K562 (cell line): ENCODE measurements around the gene CLEC18B. TPM values are rescaled to one million over a fixed set of nuclear protein-coding genes. Genes with fewer than 3 reads are reported as not detected.

Experiments used
- ATAC-seq: fragments of 200-7000 bp; cut with Tn5 transposase; 3 replicates; pipeline ENCODE4 v1.9.1; 2020; ENCODE audit warnings: moderate library complexity
- BruUV-seq: library from RNA; stranded (reverse); fragments of 400-500 nt; replicated peaks from 2 replicates; lab custom pipeline; 2021; lab: Mats Ljungman, UMichigan
- CTCF ChIA-PET: fragments of 300-600 bp; formaldehyde crosslinking; extraction: SDS; loops from one replicate; lab custom pipeline; 2021; ENCODE audit warnings: low intra/inter-chr PET ratio; lab: Yijun Ruan, JAX
- POLR2A ChIA-PET: fragments of 300-600, 350-650 bp; sonication (Branson Sonifier 250); formaldehyde crosslinking; extraction: SDS; loops from one replicate; lab custom pipeline; 2021; ENCODE audit warnings: antibody characterized with exemption, inconsistent platforms; lab: Yijun Ruan, JAX
- DNase-seq, 4 experiments: peaks; one replicate each; pipeline versions ENCODE4 v3.0.0 to v3.0.0-alpha.2; 2011 to 2018; ENCODE audit warnings: low spot score in 3 of 4, mixed read lengths in 3 of 4; ENCODE audit errors: extremely low read depth in 1 of 4
- FAIRE-seq: peaks from 2 replicates; lab custom pipeline; 2011; peaks lifted over from hg19 to GRCh38; lab: Jason Lieb, UNC
- H2AFZ ChIP-seq: 2 replicates; pipeline ENCODE4 v1.6.0; 2011; ENCODE audit warnings: low read depth, low read length, control low read depth, inconsistent platforms
- H3K27ac ChIP-seq: fragments of 200-600 bp; 3 replicates; pipeline ENCODE4 v1.8.0; 2011; ENCODE audit warnings: low read depth, mild to moderate bottlenecking, control low read depth, inconsistent platforms, low read length, moderate library complexity, mixed read lengths; ENCODE audit errors: extremely low read depth
- H3K27me3 ChIP-seq, 2 experiments: fragments of 300-600 bp in 1 of 2; 2 replicates in 1 of 2; 3 replicates in 1 of 2; pipeline versions ENCODE4 v1.6.0 to v1.8.0; 2011; ENCODE audit warnings: inconsistent platforms in 2 of 2, low read length in 2 of 2, mild to moderate bottlenecking in 1 of 2, mixed read lengths in 1 of 2, moderate library complexity in 1 of 2; ENCODE audit not compliant: control insufficient read depth in 2 of 2, insufficient read depth in 2 of 2
- H3K36me3 ChIP-seq: fragments of 300-600 bp; 3 replicates; pipeline ENCODE4 v1.8.0; 2011; ENCODE audit warnings: mild to moderate bottlenecking, low read length, inconsistent platforms; ENCODE audit not compliant: control insufficient read depth, insufficient read depth
- H3K4me1 ChIP-seq, 2 experiments: fragments of 200-600 bp in 1 of 2; replicated peaks in 1 of 2; 2 replicates in 1 of 2; 3 replicates in 1 of 2; pipeline versions ENCODE4 v1.5.1 to v1.8.0; 2011; ENCODE audit warnings: inconsistent platforms in 2 of 2, low read length in 2 of 2, mild to moderate bottlenecking in 1 of 2, mixed read lengths in 1 of 2, moderate library complexity in 1 of 2; ENCODE audit not compliant: control insufficient read depth in 2 of 2, insufficient read depth in 2 of 2
- H3K4me2 ChIP-seq: 2 replicates; pipeline ENCODE4 v1.6.1; 2011; ENCODE audit warnings: low read length, control low read depth, inconsistent platforms, mixed read lengths; ENCODE audit not compliant: insufficient read depth
- H3K4me3 ChIP-seq: fragments of 200-600 bp; sonication (generic), shearing (Covaris generic); 2 replicates; pipeline ENCODE4 v1.5.1; 2016; ENCODE audit warnings: control low read depth, inconsistent platforms
- H3K79me2 ChIP-seq: fragments of 200-600 bp; 3 replicates; pipeline ENCODE4 v1.8.0; 2011; ENCODE audit warnings: low read length, inconsistent platforms; ENCODE audit not compliant: control insufficient read depth, insufficient read depth
- H3K9ac ChIP-seq, 2 experiments: 2 replicates each; pipeline versions ENCODE4 v1.6.0 to v1.6.1; 2011; ENCODE audit warnings: low read depth in 2 of 2, low read length in 2 of 2, control low read depth in 1 of 2, inconsistent platforms in 1 of 2, mild to moderate bottlenecking in 1 of 2, mixed read lengths in 1 of 2; ENCODE audit not compliant: insufficient read depth in 1 of 2
- H3K9me1 ChIP-seq: one replicate; pipeline ENCODE4 v1.6.0; 2011; ENCODE audit warnings: inconsistent platforms, mild to moderate bottlenecking, low read length, moderate library complexity; ENCODE audit not compliant: control insufficient read depth, insufficient read depth
- H3K9me3 ChIP-seq: replicated peaks from 2 replicates; pipeline ENCODE4 v1.5.1; 2011; ENCODE audit warnings: low read depth, low read length, inconsistent platforms; ENCODE audit not compliant: control insufficient read depth, insufficient read depth
- H4K20me1 ChIP-seq: replicated peaks from 2 replicates; pipeline ENCODE4 v1.6.1; 2011; ENCODE audit warnings: low read length, inconsistent platforms, mixed read lengths; ENCODE audit not compliant: control insufficient read depth, insufficient read depth
- CBFA2T3 ChIP-seq: fragments of 450-650 bp; IDR thresholded peaks from 2 replicates; pipeline ENCODE4 v1.6.1; 2017
- CTCF ChIP-seq, 3 experiments: IDR thresholded peaks in 2 of 3; conservative IDR thresholded peaks in 1 of 3; 2 replicates each; pipeline ENCODE4 v1.5.1; 2011 to 2012; ENCODE audit warnings: low read length in 3 of 3, mild to moderate bottlenecking in 3 of 3, control low read depth in 2 of 3, improper control_type of control experiment in 1 of 3, inconsistent platforms in 1 of 3, low read depth in 1 of 3, mixed read lengths in 1 of 3, moderate library complexity in 1 of 3; ENCODE audit not compliant: insufficient read depth in 2 of 3
- ERF ChIP-seq: fragments of 450-650 bp; formaldehyde crosslinking; IDR thresholded peaks from 2 replicates; pipeline ENCODE4 v1.4.0; 2020; ENCODE audit warnings: mild to moderate bottlenecking, mixed read lengths
- SOX6 ChIP-seq: fragments of 450-650 bp; IDR thresholded peaks from 2 replicates; pipeline ENCODE4 v1.6.1; 2014; ENCODE audit warnings: mild to moderate bottlenecking
- SPI1 ChIP-seq: IDR thresholded peaks from 2 replicates; pipeline ENCODE4 v1.6.1; 2011; ENCODE audit warnings: low read depth, low read length, control low read depth, borderline replicate concordance
- STAG1 ChIP-seq: sonication (generic); formaldehyde crosslinking; IDR thresholded peaks from 2 replicates; pipeline ENCODE4 v1.5.0; 2020; ENCODE audit warnings: missing genetic modification reagents, borderline replicate concordance
- ZNF197 ChIP-seq: fragments of 200-800 bp; sonication (Bioruptor generic); IDR thresholded peaks from 2 replicates; pipeline ENCODE4 v1.6.1; 2016; ENCODE audit warnings: low read depth, missing genetic modification characterization, missing compliant biosample characterization
- WGBS: fragments of 100-300 bp; shearing (Covaris generic); methylation state at CpG from one replicate; pipeline ENCODE4 v1.1.6; 2016; ENCODE audit warnings: low coverage, mixed read lengths; ENCODE audit not compliant: insufficient coverage; ENCODE audit errors: missing lambda C conversion rate; 5-methylcytosine and 5-hydroxymethylcytosine counted together
- in situ Hi-C: fragments of 300-500 bp; cut with MboI; formaldehyde crosslinking; loops from 4 replicates; pipeline ENCODE4 v1.15.0; 2018; ENCODE audit warnings: inconsistent platforms, mixed read lengths
- intact Hi-C: fragments of 100-400 bp; cut with micrococcal nuclease; formaldehyde crosslinking; loops from 2 replicates; pipeline ENCODE4 v1.14.2; 2022
- polyA plus RNA-seq, 8 experiments: library from polyadenylated mRNA; depleted of rRNA in 4 of 8; stranded (reverse) in 5 of 8; unstranded in 3 of 8; fragments of >200 nt; fragmentation: Nextera tagmentation in 2 of 8; fragmentation: Illumina TruSeq in 1 of 8; extraction: Ambion mirVana in 2 of 8; extraction: Trizol in 1 of 8; gene quantifications; 2 replicates each; pipeline versions ENCODE4 v1.2.1 to v1.2.3, GENCODE V29; 2011 to 2014; ENCODE audit warnings: inconsistent platforms in 1 of 8, missing spikeins in 1 of 8
- total RNA-seq, 7 experiments: library from RNA; depleted of rRNA in 6 of 7; stranded (reverse); fragments of >200 nt in 6 of 7; fragmentation: Illumina TruSeq in 2 of 7; extraction: Trizol in 2 of 7; gene quantifications; 2 replicates each; pipeline versions ENCODE4 v1.2.1 to v1.2.3, GENCODE V29; 2011 to 2021; ENCODE audit warnings: low replicate concordance in 1 of 7

Gene CLEC18B
- total and polyA plus RNA-seq, 9 of the 15 experiments (the other 6 are each of a cell fraction or from before 2014, with no cell fraction given), result 0.23 to 7.6 (median 3.5) TPM

GRCh38 chr16:74439685-74440084 lies 18.4 kb upstream of the CLEC18B start:
- TF ChIP-seq ERF (CRISPR knock-in tag), result no peak
- no peak for TF ChIP-seq STAG1 (CRISPR knock-in tag)
- TF ChIP-seq ZNF197, result no peak
- TF ChIP-seq SPI1, result peak; percentile 45; the same call in 1 of the 2 replicates
- no peak for TF ChIP-seq CBFA2T3
- no peak for FAIRE-seq
- Histone ChIP-seq H3K9me3 (no peaks in the 10 kb centered on the region), H2AFZ (no peak overlapping the region), H3K27me3 (no peaks in the 10 kb centered on the region), H4K20me1 (no peaks in the 10 kb centered on the region), H3K36me3 (no peaks in the 10 kb centered on the region; the same call in 2 of the 3 replicates), H3K79me2 (no peaks in the 10 kb centered on the region), H3K4me2 (no peak overlapping the region), H3K4me3 (no peak overlapping the region), H3K9me1 (no peaks in the 10 kb centered on the region), H3K4me1 (peaks cover 0 to 8% of the 10 kb centered on the region in 2 experiments; a peak in 3 of 5 replicates), H3K27ac (no peak overlapping the region), H3K9ac (no peak overlapping the region)
- in situ Hi-C loops, result loop anchor here (5.0 kb wide), 1 partner anchor 123 kb away; no protein-coding TSS in a partner anchor
- 47% methylated on average over 6 of the region's 7 CpGs for WGBS
- ATAC-seq, result peak; percentile 65
- no TSS peak for BruUV-seq
- DNase-seq, result peak in 1 of 4 experiments; percentile 7
- POLR2A ChIA-PET, result no interaction called here
- CTCF ChIA-PET, result no interaction called here
- intact Hi-C loops, result loop anchor here (10.0 kb wide), 1 partner anchor 135 kb away; no protein-coding TSS in a partner anchor

DNA sequence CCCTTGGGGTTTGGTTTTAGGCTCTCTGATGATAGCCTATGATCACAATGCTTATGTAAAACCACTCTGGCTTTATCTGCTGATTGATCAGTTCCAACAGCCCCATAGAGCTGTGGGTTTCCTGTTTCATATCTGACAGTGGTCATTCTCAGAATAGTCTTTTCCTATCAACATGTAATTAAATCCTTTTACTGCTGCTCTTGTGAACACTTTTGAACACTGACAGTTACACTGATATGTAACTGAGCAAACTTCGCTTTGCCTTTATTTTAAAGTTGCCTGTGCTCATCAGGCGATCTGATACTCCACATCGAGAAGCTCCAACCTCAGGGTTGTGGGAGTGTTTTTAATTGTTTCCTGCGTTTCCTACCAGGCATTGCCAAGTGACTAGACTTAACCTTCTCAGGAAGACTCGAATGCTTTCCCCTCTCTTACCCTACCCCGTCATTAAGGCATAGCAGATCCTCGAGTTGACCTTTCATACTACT lies 17.3 kb upstream of the CLEC18B start:
- no peaks in the 10 kb centered on the region for H4K20me1 ChIP-seq
- POLR2A ChIA-PET, result interaction anchor here (0.6 kb wide), 1 partner anchor 203 kb away, joined by 3 read pairs; no protein-coding TSS in a partner anchor
- peaks cover 0 to 8% of the 10 kb centered on the region in 2 experiments; a peak in 3 of 5 replicates for H3K4me1 ChIP-seq
- DNase-seq, result no peak
- in situ Hi-C loops, result no loop called here
- H3K36me3 ChIP-seq, result no peaks in the 10 kb centered on the region; the same call in 2 of the 3 replicates
- no peaks in the 10 kb centered on the region for H3K9me3 ChIP-seq
- H3K27ac ChIP-seq, result no peak overlapping the region
- H3K4me3 ChIP-seq, result no peak overlapping the region
- CTCF ChIA-PET, result no interaction called here
- no peak for TF ChIP-seq CTCF (IDR thresholded peaks at IDR 0.05 in 2 of 3, conservative IDR thresholded peaks at IDR 0.05 in 1 of 3; ENCODE audit: insufficient read depth in 2 of 3, low read depth in 1 of 3, low read length in 3 of 3)
- TF ChIP-seq SOX6, result peak; percentile 21; the same call in 1 of the 2 replicates
- TF ChIP-seq, all 486 proteins: peak for 1
- Histone ChIP-seq H3K27me3 (no peaks in the 10 kb centered on the region), H3K79me2 (no peaks in the 10 kb centered on the region), H3K9me1 (no peaks in the 10 kb centered on the region), H3K9ac (no peak overlapping the region), H2AFZ (no peak overlapping the region), H3K4me2 (no peak overlapping the region)
- FAIRE-seq (peak; percentile 64), ATAC-seq (no peak)
- intact Hi-C loops, result loop anchor here (10.0 kb wide), 1 partner anchor 134 kb away; no protein-coding TSS in a partner anchor
- BruUV-seq, result no TSS peak
- WGBS, result 40% methylated on average over 7 of the region's 7 CpGs
